HEK293T (cell line): ENCODE results near the gene PI16.

Experiments used
- CTCF ChIA-PET: fragments of 350-600 bp; formaldehyde crosslinking; extraction: SDS; loops from one replicate; lab custom pipeline; 2021; ENCODE audit warnings: antibody characterized with exemption, inconsistent platforms; lab: Yijun Ruan, JAX
- POLR2A ChIA-PET: fragments of 350-600 bp; formaldehyde crosslinking; extraction: SDS; loops from one replicate; lab custom pipeline; 2020; ENCODE audit warnings: antibody characterized with exemption, inconsistent platforms; lab: Yijun Ruan, JAX
- DNase-seq: peaks from one replicate; pipeline ENCODE4 v3.0.0; 2012; ENCODE audit warnings: mixed read lengths; ENCODE audit errors: extremely low spot score
- ARNT ChIP-seq: fragments of 450-650 bp; IDR thresholded peaks from 2 replicates; pipeline ENCODE4 v1.6.1; 2017; ENCODE audit warnings: mild to moderate bottlenecking
- BHLHE40 ChIP-seq: fragments of 450-650 bp; IDR thresholded peaks from 2 replicates; pipeline ENCODE4 v1.6.1; 2016; ENCODE audit warnings: mild to moderate bottlenecking, moderate library complexity, borderline replicate concordance
- CTBP1 ChIP-seq: fragments of 450-650 bp; IDR thresholded peaks from 2 replicates; pipeline ENCODE4 v1.6.1; 2016; ENCODE audit warnings: borderline replicate concordance
- ELF4 ChIP-seq: fragments of 450-650 bp; IDR thresholded peaks from 2 replicates; pipeline ENCODE4 v1.6.1; 2017; ENCODE audit warnings: antibody characterized with exemption
- FOXA1 ChIP-seq: fragments of 450-650 bp; IDR thresholded peaks from 2 replicates; pipeline ENCODE4 v1.6.1; 2016; ENCODE audit warnings: mild to moderate bottlenecking
- FOXK2 ChIP-seq: fragments of 450-650 bp; IDR thresholded peaks from 2 replicates; pipeline ENCODE4 v1.6.1; 2016; ENCODE audit warnings: mild to moderate bottlenecking
- FOXM1 ChIP-seq: fragments of 450-650 bp; IDR thresholded peaks from 2 replicates; pipeline ENCODE4 v1.6.1; 2017; ENCODE audit warnings: mild to moderate bottlenecking, borderline replicate concordance
- HDGF ChIP-seq: fragments of 450-650 bp; IDR thresholded peaks from 2 replicates; pipeline ENCODE4 v1.6.1; 2017; ENCODE audit warnings: antibody characterized with exemption, borderline replicate concordance
- L3MBTL2 ChIP-seq: fragments of 450-650 bp; conservative IDR thresholded peaks from 2 replicates; pipeline ENCODE4 v1.6.1; 2016; ENCODE audit warnings: mild to moderate bottlenecking
- LEF1 ChIP-seq: fragments of 450-650 bp; IDR thresholded peaks from 2 replicates; pipeline ENCODE4 v1.6.1; 2017; ENCODE audit warnings: mild to moderate bottlenecking, borderline replicate concordance
- NFRKB ChIP-seq: fragments of 450-650 bp; IDR thresholded peaks from 2 replicates; pipeline ENCODE4 v1.6.1; 2016; ENCODE audit warnings: mild to moderate bottlenecking, moderate library complexity
- PKNOX1 ChIP-seq: fragments of 450-650 bp; IDR thresholded peaks from 2 replicates; pipeline ENCODE4 v1.6.1; 2016
- SP1 ChIP-seq: fragments of 450-650 bp; IDR thresholded peaks from 2 replicates; pipeline ENCODE4 v1.6.1; 2017
- SUZ12 ChIP-seq: fragments of 450-650 bp; IDR thresholded peaks from 2 replicates; pipeline ENCODE4 v1.6.1; 2016; ENCODE audit warnings: mild to moderate bottlenecking
- TARDBP ChIP-seq: fragments of 450-650 bp; IDR thresholded peaks from 2 replicates; pipeline ENCODE4 v1.6.1; 2016
- ZNF384 ChIP-seq: fragments of 450-650 bp; IDR thresholded peaks from 2 replicates; pipeline ENCODE4 v1.6.1; 2016

PI16 gene

GRCh38 chr6:36969988-36970891 lies 15.7 kb downstream of the PI16 start:
- CTCF ChIA-PET, result interaction anchor here (0.6 kb wide), 1 partner anchor 48 kb away, joined by 3 read pairs; no protein-coding TSS in a partner anchor
- TF ChIP-seq BHLHE40, result no peak
- no peak for TF ChIP-seq ARNT
- POLR2A ChIA-PET, result interaction anchor here (1.2 kb wide), 1 partner anchor 16 kb away, joined by 3 read pairs; the partner anchor contains the start of gene MTCH1
- no peak for DNase-seq

GRCh38 chr6:36970892-36971842 lies 16.6 kb downstream of the PI16 start:
- no peak for DNase-seq
- ChIA-PET CTCF (interaction anchor here (0.6 kb wide), 1 partner anchor 47 kb away, joined by 3 read pairs; no protein-coding TSS in a partner anchor), POLR2A (interaction anchor here (1.2 kb wide), 1 partner anchor 15 kb away, joined by 3 read pairs; the partner anchor contains the start of gene MTCH1)
- TF ChIP-seq L3MBTL2, result no peak
- TF ChIP-seq ELF4, result no peak
- TF ChIP-seq ARNT, result no peak
- no peak for TF ChIP-seq NFRKB
- no peak for TF ChIP-seq HDGF
- no peak for TF ChIP-seq FOXK2
- TF ChIP-seq SP1, result no peak
- TF ChIP-seq PKNOX1, result no peak
- no peak for TF ChIP-seq SUZ12
- TF ChIP-seq LEF1, result no peak
- no peak for TF ChIP-seq FOXA1
- TF ChIP-seq CTBP1, result no peak
- no peak for TF ChIP-seq FOXM1
- no peak for TF ChIP-seq TARDBP
- no peak for TF ChIP-seq ZNF384
- TF ChIP-seq BHLHE40, result no peak

GRCh38 chr6:36971921-36972673 lies 17.6 kb downstream of the PI16 start:
- ChIA-PET POLR2A (interaction anchor here (0.8 kb wide), 1 partner anchor 39 kb away, joined by 3 read pairs; no protein-coding TSS in a partner anchor), CTCF (no interaction called here)
- no peak for DNase-seq
- TF ChIP-seq ARNT, result no peak

- ChIA-PET CTCF (no interaction called here), POLR2A (no interaction called here)
- DNase-seq, result no peak
- no peak for TF ChIP-seq ZNF384
- TF ChIP-seq FOXK2, result no peak
- no peak for TF ChIP-seq SUZ12
- TF ChIP-seq CTBP1, result no peak
- no peak for TF ChIP-seq ELF4
These were observed 18.7 kb downstream of the PI16 start for GRCh38 chr6:36973190-36973589.

- CTCF ChIA-PET, result no interaction called here
- TF ChIP-seq BHLHE40 (no peak), ELF4 (no peak), CTBP1 (no peak), ZNF384 (no peak), TARDBP (no peak), FOXA1 (no peak)
These were observed 19.1 kb downstream of the PI16 start for GRCh38 chr6:36973647-36974046.

GRCh38 chr6:36975231-36976006 lies 20.9 kb downstream of the PI16 start:
- TF ChIP-seq ARNT, result no peak
- no peak for TF ChIP-seq NFRKB
- TF ChIP-seq BHLHE40, result no peak
- TF ChIP-seq PKNOX1, result no peak
- TF ChIP-seq SP1, result no peak
- no peak for TF ChIP-seq ZNF384
- TF ChIP-seq HDGF, result no peak
- no peak for TF ChIP-seq LEF1
- TF ChIP-seq FOXA1, result no peak
- no peak for TF ChIP-seq CTBP1
- no peak for TF ChIP-seq TARDBP
- no peak for TF ChIP-seq ELF4
- TF ChIP-seq SUZ12, result no peak
- no peak for TF ChIP-seq FOXM1
- CTCF ChIA-PET, result interaction anchor here (3.4 kb wide), 1 partner anchor 43 kb away, joined by 22 read pairs; no protein-coding TSS in a partner anchor
- no peak for DNase-seq
- POLR2A ChIA-PET, result interaction anchor here (1.1 kb wide), 2 partner anchors 9 to 10 kb away, joined by 3 read pairs; partner anchors contain the start of gene MTCH1

More at GRCh38 chr6:36973647-36974046, 19.1 kb downstream of the PI16 start:
- POLR2A ChIA-PET, result no interaction called here
- DNase-seq, result no peak
